ENCODE results near the gene PLA2G15. TPM values are rescaled to one million over a fixed set of nuclear protein-coding genes. Genes with fewer than 3 reads are reported as not detected.

PLA2G15 gene
- total and polyA plus RNA-seq, 2 of the 13 experiments (the other 11 are each of a cell fraction or from before 2014, with no cell fraction given): 14.4 to 23.7 TPM

- TF ChIP-seq ZNF407 (CRISPR knock-in tag; IDR thresholded peaks at IDR 0.05; ENCODE audit: not compliant biosample characterization): no peak
- TF ChIP-seq ZNF580 (CRISPR knock-in tag; IDR thresholded peaks at IDR 0.05; ENCODE audit: borderline replicate concordance, low read depth): no peak; the same call in 1 of the 2 replicates
- 0 out of 2 replicates have a peak, but pooled peaks have one; percentile 43 for TF ChIP-seq ZC3H4 (CRISPR knock-in tag; IDR thresholded peaks at IDR 0.05; ENCODE audit: borderline replicate concordance)
- no peak for TF ChIP-seq CSRNP2 (CRISPR knock-in tag; conservative IDR thresholded peaks at IDR 0.05; ENCODE audit: low read depth)
- peak; percentile 88 for TF ChIP-seq THAP11 (CRISPR knock-in tag; IDR thresholded peaks at IDR 0.05)
- TF ChIP-seq ZNF326 (CRISPR knock-in tag; IDR thresholded peaks at IDR 0.05; ENCODE audit: borderline replicate concordance): no peak
- TF ChIP-seq NFAT5 (CRISPR knock-in tag; IDR thresholded peaks at IDR 0.05): peak; percentile 75; the same call in 1 of the 2 replicates
- peak; percentile 53; the same call in 1 of the 2 replicates for TF ChIP-seq ZNF619 (CRISPR knock-in tag; IDR thresholded peaks at IDR 0.05)
- peak; percentile 96 for TF ChIP-seq ETV5 (CRISPR knock-in tag; IDR thresholded peaks at IDR 0.05; ENCODE audit: borderline replicate concordance)
Observed at GRCh38 chr16:68237243-68238028, 7.7 kb upstream of the PLA2G15 start (continued).

Measured in HepG2 (cell line).